ENCODE results near the gene DIP2A.

GRCh38 chr21:46549650-46550049 is 91.0 kb downstream of the DIP2A start:
- TF ChIP-seq CTCF (IDR thresholded peaks at IDR 0.05; ENCODE audit: low read length) (no peak), EZH2phosphoT487 (IDR thresholded peaks at IDR 0.05; ENCODE audit: low read length) (no peak), EZH2 (optimal IDR thresholded peaks at IDR 0.05; ENCODE audit: low read depth, low read length) (no peak)

Measured in MM.1S (cell line).